ENCODE results near the gene TMEM131. TPM values are rescaled to one million over a fixed set of nuclear protein-coding genes. Genes with fewer than 3 reads are reported as not detected.
"Not testable (repeated sequence)": the region's sequence is repeated elsewhere in the genome, so short reads cannot be mapped to it uniquely, and the experiment has no call there.

TMEM131 gene
- total RNA-seq, 2 experiments from 2014 or later: 17.4 to 32.3 TPM

DNA sequence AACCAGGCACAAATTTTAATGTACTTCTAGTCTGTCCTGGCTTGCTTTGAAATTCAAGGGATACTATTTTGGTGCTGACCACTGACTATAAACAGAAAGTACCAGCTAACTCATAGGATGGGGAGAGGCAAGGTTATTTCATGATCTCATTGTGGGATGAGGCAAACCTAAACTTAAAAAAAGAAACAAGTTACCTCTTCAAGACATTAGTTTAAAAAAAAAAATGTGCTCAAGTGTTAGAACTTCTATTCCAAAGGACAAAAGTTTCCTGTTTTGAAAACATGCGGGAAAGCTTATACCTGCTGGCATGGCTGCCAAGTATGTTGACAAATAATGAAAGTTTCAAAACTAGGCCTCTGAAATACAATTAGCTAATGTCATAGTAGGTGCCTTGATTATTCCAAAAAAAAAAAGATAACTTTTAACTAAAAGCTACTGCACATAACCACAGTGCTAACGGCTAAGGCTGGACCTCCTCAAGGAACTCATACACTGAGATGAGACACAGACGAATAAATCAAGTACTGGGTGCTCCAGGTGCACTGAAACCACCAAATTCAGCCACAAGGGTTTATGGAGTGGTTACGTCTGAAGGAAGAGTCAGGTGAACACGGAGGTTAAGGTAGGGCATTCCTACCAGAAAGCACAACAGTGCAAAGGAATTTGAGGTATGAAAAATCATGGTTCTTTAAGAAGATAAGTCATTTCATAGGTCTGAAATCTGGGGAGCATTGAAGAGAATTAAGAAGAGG is 38.1 kb downstream of the TMEM131 start:
- Histone ChIP-seq H3K79me2 (ENCODE audit: insufficient read depth, low read depth, low read length) (peaks cover 82% of the 10 kb centered on the region), H3K9me3 (ENCODE audit: low read length) (peaks cover 8% of the 10 kb centered on the region), H3K9me2 (ENCODE audit: insufficient read depth, low read length) (no peaks in the 10 kb centered on the region), H3K4me3 (ENCODE audit: low read depth, low read length, poor library complexity, severe bottlenecking) (peak overlapping the region; percentile 48), H3K36me3 (ENCODE audit: insufficient read depth, low read length) (no peaks in the 10 kb centered on the region), H2AFZ (ENCODE audit: low read length) (peak overlapping the region; percentile 5; the same call in 1 of the 2 replicates), H3K27ac (ENCODE audit: low read depth, low read length, poor library complexity, severe bottlenecking) (peak overlapping the region; percentile 71), H3K4me1 (ENCODE audit: insufficient read depth, low read length, poor library complexity, severe bottlenecking) (peaks cover 57% of the 10 kb centered on the region), H4K20me1 (ENCODE audit: insufficient read depth, low read length) (no peaks in the 10 kb centered on the region), H3K4me2 (ENCODE audit: low read length) (peak overlapping the region; percentile 70)
- no peak for TF ChIP-seq EZH2phosphoT487 (IDR thresholded peaks at IDR 0.05; ENCODE audit: borderline replicate concordance, low read depth, low read length)
- TF ChIP-seq, protein P1, sequence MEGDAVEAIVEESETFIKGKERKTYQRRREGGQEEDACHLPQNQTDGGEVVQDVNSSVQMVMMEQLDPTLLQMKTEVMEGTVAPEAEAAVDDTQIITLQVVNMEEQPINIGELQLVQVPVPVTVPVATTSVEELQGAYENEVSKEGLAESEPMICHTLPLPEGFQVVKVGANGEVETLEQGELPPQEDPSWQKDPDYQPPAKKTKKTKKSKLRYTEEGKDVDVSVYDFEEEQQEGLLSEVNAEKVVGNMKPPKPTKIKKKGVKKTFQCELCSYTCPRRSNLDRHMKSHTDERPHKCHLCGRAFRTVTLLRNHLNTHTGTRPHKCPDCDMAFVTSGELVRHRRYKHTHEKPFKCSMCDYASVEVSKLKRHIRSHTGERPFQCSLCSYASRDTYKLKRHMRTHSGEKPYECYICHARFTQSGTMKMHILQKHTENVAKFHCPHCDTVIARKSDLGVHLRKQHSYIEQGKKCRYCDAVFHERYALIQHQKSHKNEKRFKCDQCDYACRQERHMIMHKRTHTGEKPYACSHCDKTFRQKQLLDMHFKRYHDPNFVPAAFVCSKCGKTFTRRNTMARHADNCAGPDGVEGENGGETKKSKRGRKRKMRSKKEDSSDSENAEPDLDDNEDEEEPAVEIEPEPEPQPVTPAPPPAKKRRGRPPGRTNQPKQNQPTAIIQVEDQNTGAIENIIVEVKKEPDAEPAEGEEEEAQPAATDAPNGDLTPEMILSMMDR (conservative IDR thresholded peaks at IDR 0.05; ENCODE audit: low read length): no peak
- intact Hi-C loops (cut with micrococcal nuclease; ENCODE audit: unreplicated experiment): loop anchor here (5.0 kb wide), 2 partner anchors 35 to 70 kb away; no protein-coding TSS in a partner anchor
- CTCF ChIA-PET (ENCODE audit: unreplicated experiment): interaction anchor here (1.6 kb wide), 1 partner anchor 22 kb away, joined by 6 read pairs; no protein-coding TSS in a partner anchor
- peak; percentile 55 for DNase-seq (ENCODE audit: low spot score)
- POLR2A ChIA-PET: interaction anchor here (0.7 to 2.4 kb wide), 9 partner anchors 10 to 141 kb away, joined by 3 to 14 read pairs (median 5); no protein-coding TSS in a partner anchor
- BruUV-seq (replicated peaks): no TSS peak

GRCh38 chr2:97956753-97957152 is 39.0 kb downstream of the TMEM131 start:
- H4K20me1 ChIP-seq (ENCODE audit: insufficient read depth, low read length); H3K9me3 ChIP-seq (ENCODE audit: low read length); BruUV-seq (replicated peaks); CTCF ChIA-PET (ENCODE audit: unreplicated experiment); H3K36me3 ChIP-seq (ENCODE audit: insufficient read depth, low read length); DNase-seq (ENCODE audit: low spot score); H3K9me2 ChIP-seq (ENCODE audit: insufficient read depth, low read length); H2AFZ ChIP-seq (ENCODE audit: low read length); H3K4me3 ChIP-seq (ENCODE audit: low read depth, low read length, poor library complexity, severe bottlenecking): not testable (repeated sequence)
- intact Hi-C loops (cut with micrococcal nuclease; ENCODE audit: unreplicated experiment): loop anchor here (5.0 kb wide), 2 partner anchors 36 to 71 kb away; no protein-coding TSS in a partner anchor
- Histone ChIP-seq H3K79me2 (ENCODE audit: insufficient read depth, low read depth, low read length) (peaks cover 87% of the 10 kb centered on the region), H3K4me1 (ENCODE audit: insufficient read depth, low read length, poor library complexity, severe bottlenecking) (peaks cover 63% of the 10 kb centered on the region), H3K4me2 (ENCODE audit: low read length) (peak overlapping the region; percentile 70), H3K27ac (ENCODE audit: low read depth, low read length, poor library complexity, severe bottlenecking) (peak overlapping the region; percentile 71)
- POLR2A ChIA-PET: interaction anchor here (0.7 to 1.8 kb wide), 3 partner anchors 26 to 145 kb away, joined by 3 to 8 read pairs (median 3); no protein-coding TSS in a partner anchor

GRCh38 chr2:97953853-97954252 is 41.9 kb downstream of the TMEM131 start:
- Histone ChIP-seq H3K4me1 (ENCODE audit: insufficient read depth, low read length, poor library complexity, severe bottlenecking) (peaks cover 70% of the 10 kb centered on the region), H3K4me2 (ENCODE audit: low read length) (peak overlapping the region; percentile 64), H2AFZ (ENCODE audit: low read length) (peak overlapping the region; percentile 1; the same call in 1 of the 2 replicates), H4K20me1 (ENCODE audit: insufficient read depth, low read length) (no peaks in the 10 kb centered on the region), H3K9me3 (ENCODE audit: low read length) (peaks cover 3% of the 10 kb centered on the region; the same call in 1 of the 2 replicates), H3K9me2 (ENCODE audit: insufficient read depth, low read length) (no peaks in the 10 kb centered on the region), H3K27ac (ENCODE audit: low read depth, low read length, poor library complexity, severe bottlenecking) (peak overlapping the region; percentile 15), H3K36me3 (ENCODE audit: insufficient read depth, low read length) (no peaks in the 10 kb centered on the region), H3K79me2 (ENCODE audit: insufficient read depth, low read depth, low read length) (peaks cover 76% of the 10 kb centered on the region), H3K4me3 (ENCODE audit: low read depth, low read length, poor library complexity, severe bottlenecking) (peak overlapping the region; percentile 33)
- no peak for DNase-seq (ENCODE audit: low spot score)
- intact Hi-C loops (cut with micrococcal nuclease; ENCODE audit: unreplicated experiment): loop anchor here (2.0 kb wide), 1 partner anchor 17 kb away; no protein-coding TSS in a partner anchor
- TF ChIP-seq EZH2phosphoT487 (IDR thresholded peaks at IDR 0.05; ENCODE audit: borderline replicate concordance, low read depth, low read length): no peak
- TF ChIP-seq, protein P1 (conservative IDR thresholded peaks at IDR 0.05; ENCODE audit: low read length): no peak
- ChIA-PET POLR2A (interaction anchor here (0.6 to 1.2 kb wide), 3 partner anchors 8 to 37 kb away, joined by 3 to 5 read pairs (median 3); no protein-coding TSS in a partner anchor), CTCF (ENCODE audit: unreplicated experiment) (interaction anchor here (1.3 kb wide), 1 partner anchor 17 kb away, joined by 4 read pairs; no protein-coding TSS in a partner anchor)
- no TSS peak for BruUV-seq (replicated peaks)
